NT2/D1 (cell line): ENCODE data around the gene CIAO3.

Source experiments
- DNase-seq: peaks from one replicate; pipeline ENCODE4 v3.0.0-alpha.2; 2011; ENCODE audit warnings: low read depth, low spot score
- H3K27me3 ChIP-seq: 2 replicates; pipeline ENCODE4 v1.6.0; 2011; ENCODE audit warnings: mild to moderate bottlenecking; ENCODE audit not compliant: insufficient read length, insufficient read depth
- H3K36me3 ChIP-seq: 2 replicates; pipeline ENCODE4 v1.6.1; 2011; ENCODE audit warnings: mild to moderate bottlenecking, low read length, mixed read lengths; ENCODE audit not compliant: insufficient read depth, insufficient read length
- H3K4me1 ChIP-seq: 2 replicates; pipeline ENCODE4 v1.5.1; 2011; ENCODE audit not compliant: insufficient read depth, insufficient read length
- H3K4me3 ChIP-seq: 2 replicates; pipeline ENCODE4 v1.5.1; 2011; ENCODE audit warnings: low read depth; ENCODE audit not compliant: insufficient read length
- H3K9ac ChIP-seq: 2 replicates; pipeline ENCODE4 v1.6.0; 2011; ENCODE audit warnings: low read depth; ENCODE audit not compliant: insufficient read length
- H3K9me3 ChIP-seq: 2 replicates; pipeline ENCODE4 v1.5.1; 2011; ENCODE audit warnings: mild to moderate bottlenecking, low read length; ENCODE audit not compliant: insufficient read depth
- SUZ12 ChIP-seq: IDR thresholded peaks from 2 replicates; pipeline ENCODE4 v1.6.1; 2011; ENCODE audit not compliant: insufficient read length, insufficient read depth; ENCODE audit errors: extremely low read depth
- YY1 ChIP-seq: IDR thresholded peaks from 2 replicates; pipeline ENCODE4 v1.6.1; 2011; ENCODE audit not compliant: insufficient read length, insufficient read depth
- ZNF274 ChIP-seq: IDR thresholded peaks from 2 replicates; pipeline ENCODE4 v1.6.1; 2011; ENCODE audit warnings: mild to moderate bottlenecking, low read depth, low read length

Gene CIAO3

GRCh38 chr16:767743-768235 lies 27.0 kb upstream of the CIAO3 start:
- Histone ChIP-seq H3K9me3 (no peaks in the 10 kb centered on the region), H3K4me1 (peaks cover 19% of the 10 kb centered on the region), H3K9ac (no peak overlapping the region), H3K27me3 (no peaks in the 10 kb centered on the region), H3K36me3 (no peaks in the 10 kb centered on the region), H3K4me3 (no peak overlapping the region)
- TF ChIP-seq SUZ12 (no peak), YY1 (no peak), ZNF274 (no peak)
- DNase-seq, result no peak

- no peak for DNase-seq
- no peak overlapping the region for H3K4me3 ChIP-seq
- H3K9me3 ChIP-seq, result no peaks in the 10 kb centered on the region
- TF ChIP-seq YY1, result no peak
- TF ChIP-seq ZNF274, result no peak
- TF ChIP-seq SUZ12, result no peak
- peaks cover 23% of the 10 kb centered on the region for H3K4me1 ChIP-seq
- H3K27me3 ChIP-seq, result no peaks in the 10 kb centered on the region
- H3K9ac ChIP-seq, result no peak overlapping the region
- H3K36me3 ChIP-seq, result no peaks in the 10 kb centered on the region
Observed at GRCh38 chr16:766820-767640, 26.2 kb upstream of the CIAO3 start.

GRCh38 chr16:766008-766819 lies 25.4 kb upstream of the CIAO3 start:
- DNase-seq, result no peak
- no peaks in the 10 kb centered on the region for H3K27me3 ChIP-seq
- H3K9ac ChIP-seq, result no peak overlapping the region
- H3K36me3 ChIP-seq, result no peaks in the 10 kb centered on the region
- no peaks in the 10 kb centered on the region for H3K9me3 ChIP-seq
- peaks cover 24% of the 10 kb centered on the region for H3K4me1 ChIP-seq
- no peak overlapping the region for H3K4me3 ChIP-seq
- TF ChIP-seq YY1 (no peak), ZNF274 (no peak), SUZ12 (no peak)

GRCh38 chr16:765488-765865 lies 24.7 kb upstream of the CIAO3 start:
- H3K9ac ChIP-seq, result no peak overlapping the region
- TF ChIP-seq YY1 (no peak), ZNF274 (no peak)
- no peak for DNase-seq
- no peaks in the 10 kb centered on the region for H3K27me3 ChIP-seq
- no peak overlapping the region for H3K4me3 ChIP-seq
- no peaks in the 10 kb centered on the region for H3K9me3 ChIP-seq
- H3K4me1 ChIP-seq, result peaks cover 29% of the 10 kb centered on the region
- H3K36me3 ChIP-seq, result no peaks in the 10 kb centered on the region

GRCh38 chr16:764848-765487 lies 24.2 kb upstream of the CIAO3 start:
- Histone ChIP-seq H3K4me3 (no peak overlapping the region), H3K27me3 (no peaks in the 10 kb centered on the region), H3K36me3 (no peaks in the 10 kb centered on the region), H3K4me1 (peaks cover 33% of the 10 kb centered on the region), H3K9me3 (no peaks in the 10 kb centered on the region), H3K9ac (peak overlapping the region; percentile 21)
- DNase-seq, result no peak
- TF ChIP-seq YY1, result no peak
- TF ChIP-seq ZNF274, result no peak
- no peak for TF ChIP-seq SUZ12

GRCh38 chr16:764184-764750 lies 23.5 kb upstream of the CIAO3 start:
- Histone ChIP-seq H3K9ac (no peak overlapping the region), H3K27me3 (no peaks in the 10 kb centered on the region), H3K36me3 (no peaks in the 10 kb centered on the region), H3K9me3 (no peaks in the 10 kb centered on the region), H3K4me3 (no peak overlapping the region), H3K4me1 (peaks cover 34% of the 10 kb centered on the region)
- no peak for DNase-seq
- TF ChIP-seq ZNF274, result no peak
- no peak for TF ChIP-seq SUZ12
- no peak for TF ChIP-seq YY1
